Endothelial cell of umbilical vein (primary cell): ENCODE results near the gene UBE2E3.

ENCODE experiments used
- EZH2 ChIP-seq: IDR thresholded peaks from 2 replicates; pipeline ENCODE4 v1.6.1; 2012; ENCODE audit warnings: borderline replicate concordance, low read depth, mild to moderate bottlenecking, moderate library complexity, low read length, inconsistent platforms; ENCODE audit not compliant: severe bottlenecking
- FOS ChIP-seq: IDR thresholded peaks from 2 replicates; pipeline ENCODE4 v1.6.1; 2011; ENCODE audit warnings: mild to moderate bottlenecking, low read length, moderate library complexity, borderline replicate concordance; ENCODE audit not compliant: insufficient read depth
- JUN ChIP-seq: IDR thresholded peaks from 2 replicates; pipeline ENCODE4 v1.6.1; 2011; ENCODE audit warnings: borderline replicate concordance, low read depth; ENCODE audit not compliant: insufficient read length, insufficient read depth
- MAX ChIP-seq: IDR thresholded peaks from 2 replicates; pipeline ENCODE4 v1.6.1; 2011; ENCODE audit not compliant: insufficient read depth, insufficient read length
- MYC ChIP-seq: IDR thresholded peaks from one replicate; pipeline ENCODE4 v1.6.1; 2011; ENCODE audit warnings: mild to moderate bottlenecking, low read depth, low read length
- POLR2A ChIP-seq: IDR thresholded peaks from 2 replicates; pipeline ENCODE4 v1.6.1; 2012; ENCODE audit warnings: low read depth, mild to moderate bottlenecking, control low read depth, low read length
- TF ChIP-seq, protein P1 (sequence below), 2 donors: IDR thresholded peaks; 1 replicate in 1 of 2; 2 replicates in 1 of 2; pipeline ENCODE4 v1.5.1; 2011; ENCODE audit warnings: low read length in 2 of 2, mild to moderate bottlenecking in 2 of 2, moderate library complexity in 2 of 2, control low read depth in 1 of 2, inconsistent platforms in 1 of 2, low read depth in 1 of 2; ENCODE audit not compliant: insufficient read depth in 1 of 2; ENCODE audit errors: extremely low read depth in 1 of 2

- TF ChIP-seq MAX: no peak
- TF ChIP-seq, protein P1, sequence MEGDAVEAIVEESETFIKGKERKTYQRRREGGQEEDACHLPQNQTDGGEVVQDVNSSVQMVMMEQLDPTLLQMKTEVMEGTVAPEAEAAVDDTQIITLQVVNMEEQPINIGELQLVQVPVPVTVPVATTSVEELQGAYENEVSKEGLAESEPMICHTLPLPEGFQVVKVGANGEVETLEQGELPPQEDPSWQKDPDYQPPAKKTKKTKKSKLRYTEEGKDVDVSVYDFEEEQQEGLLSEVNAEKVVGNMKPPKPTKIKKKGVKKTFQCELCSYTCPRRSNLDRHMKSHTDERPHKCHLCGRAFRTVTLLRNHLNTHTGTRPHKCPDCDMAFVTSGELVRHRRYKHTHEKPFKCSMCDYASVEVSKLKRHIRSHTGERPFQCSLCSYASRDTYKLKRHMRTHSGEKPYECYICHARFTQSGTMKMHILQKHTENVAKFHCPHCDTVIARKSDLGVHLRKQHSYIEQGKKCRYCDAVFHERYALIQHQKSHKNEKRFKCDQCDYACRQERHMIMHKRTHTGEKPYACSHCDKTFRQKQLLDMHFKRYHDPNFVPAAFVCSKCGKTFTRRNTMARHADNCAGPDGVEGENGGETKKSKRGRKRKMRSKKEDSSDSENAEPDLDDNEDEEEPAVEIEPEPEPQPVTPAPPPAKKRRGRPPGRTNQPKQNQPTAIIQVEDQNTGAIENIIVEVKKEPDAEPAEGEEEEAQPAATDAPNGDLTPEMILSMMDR (IDR thresholded peaks at IDR 0.05; ENCODE audit: extremely low read depth in 1 of 2, insufficient read depth in 1 of 2, low read depth in 1 of 2, low read length in 2 of 2): no peak
- no peak for TF ChIP-seq JUN
- TF ChIP-seq POLR2A: no peak
- TF ChIP-seq EZH2: no peak
- no peak for TF ChIP-seq MYC
- no peak for TF ChIP-seq FOS
These were observed 58.4 kb downstream of the UBE2E3 start for GRCh38 chr2:181038796-181039195.
